Epithelial cell of esophagus (primary cell): Measurements from ENCODE around the gene PIK3R1.
A peak's percentile ranks its signal among the peaks of the same experiment; 100 is the strongest.
"Not testable (repeated sequence)": the region's sequence is repeated elsewhere in the genome, so short reads cannot be mapped to it uniquely, and the experiment has no call there.

Experiments
- DNase-seq: peaks from one replicate; pipeline ENCODE4 v3.0.0; 2010; ENCODE audit warnings: low read depth
- H3K4me3 ChIP-seq: 2 replicates; pipeline ENCODE4 v1.5.1; 2011; ENCODE audit warnings: mild to moderate bottlenecking, low read length, control low read depth
- CTCF ChIP-seq: IDR thresholded peaks from 2 replicates; pipeline ENCODE4 v1.5.1; 2011; ENCODE audit warnings: low read depth, mild to moderate bottlenecking, low read length, control low read depth, inconsistent platforms; ENCODE audit not compliant: insufficient read depth; ENCODE audit errors: missing control alignments

Gene PIK3R1

GRCh38 chr5:68232277-68232676 lies 16.7 kb downstream of the PIK3R1 start:
- H3K4me3 ChIP-seq, result no peak overlapping the region
- TF ChIP-seq CTCF, result no peak
- no peak for DNase-seq

- TF ChIP-seq CTCF, result no peak
- no peak overlapping the region for H3K4me3 ChIP-seq
- no peak for DNase-seq
Observed at GRCh38 chr5:68233075-68233474, 17.5 kb downstream of the PIK3R1 start.

GRCh38 chr5:68235229-68235628 lies 19.7 kb downstream of the PIK3R1 start:
- not testable (repeated sequence) for H3K4me3 ChIP-seq, DNase-seq

- no peak for TF ChIP-seq CTCF
- no peak for DNase-seq
- no peak overlapping the region for H3K4me3 ChIP-seq
Observed at GRCh38 chr5:68237715-68238114, 22.2 kb downstream of the PIK3R1 start.

GRCh38 chr5:68239487-68239886 lies 23.9 kb downstream of the PIK3R1 start:
- H3K4me3 ChIP-seq, result no peak overlapping the region
- peak; percentile 58 for DNase-seq
- no peak for TF ChIP-seq CTCF

GRCh38 chr5:68240202-68240601 lies 24.6 kb downstream of the PIK3R1 start:
- no peak for TF ChIP-seq CTCF
- no peak for DNase-seq
- H3K4me3 ChIP-seq, result no peak overlapping the region

- H3K4me3 ChIP-seq, result no peak overlapping the region
- TF ChIP-seq CTCF, result no peak
- no peak for DNase-seq
Observed at GRCh38 chr5:68240771-68241170, 25.2 kb downstream of the PIK3R1 start.

- H3K4me3 ChIP-seq, result no peak overlapping the region
- TF ChIP-seq CTCF, result no peak
- DNase-seq, result no peak
Observed at GRCh38 chr5:68242743-68243142, 27.2 kb downstream of the PIK3R1 start.
